GM13976 (cell line): Measurements from ENCODE around the gene DLL3.
A peak's percentile ranks its signal among the peaks of the same experiment; 100 is the strongest.

Experiments used
- DNase-seq: peaks from one replicate; pipeline ENCODE4 v3.0.0; 2012; ENCODE audit warnings: low spot score
- CTCF ChIP-seq: IDR thresholded peaks from 2 replicates; pipeline ENCODE4 v1.5.1; 2012; ENCODE audit warnings: borderline replicate concordance, mild to moderate bottlenecking; ENCODE audit not compliant: insufficient read depth; ENCODE audit errors: extremely low read depth, missing control alignments, control extremely low read depth
- in situ Hi-C: fragments of 300-500 bp; cut with MboI; formaldehyde crosslinking; loops from one replicate; pipeline ENCODE4 v1.12.0; 2022; ENCODE audit warnings: low sequenced_read_pairs, mixed read lengths, inconsistent platforms; ENCODE audit not compliant: unreplicated experiment

Gene DLL3

GRCh38 chr19:39531834-39532232 lies 33.1 kb downstream of the DLL3 start:
- no peak for TF ChIP-seq CTCF
- in situ Hi-C loops = no loop called here
- no peak for DNase-seq

- peak; percentile 95 for TF ChIP-seq CTCF
- in situ Hi-C loops = no loop called here
Observed at GRCh38 chr19:39532233-39533002, 33.7 kb downstream of the DLL3 start, which contains the start of gene EID2B. Gene EID2B, minus strand, starts transcription at chr19:39532852. Its CDS starts 50 bp downstream, at chr19:39532802.

GRCh38 chr19:39533003-39533512 lies 34.3 kb downstream of the DLL3 start:
- no peak for DNase-seq
- in situ Hi-C loops = no loop called here
- no peak for TF ChIP-seq CTCF

More at GRCh38 chr19:39532233-39533002, 33.7 kb downstream of the DLL3 start, which contains the start of gene EID2B:
- peak; percentile 97 for DNase-seq

- DNase-seq = no peak
- in situ Hi-C loops = no loop called here
- no peak for TF ChIP-seq CTCF
Observed at GRCh38 chr19:39533791-39534190, 35.0 kb downstream of the DLL3 start.

GRCh38 chr19:39539165-39539517 lies 40.4 kb downstream of the DLL3 start:
- in situ Hi-C loops = no loop called here
- no peak for DNase-seq
- no peak for TF ChIP-seq CTCF

- in situ Hi-C loops = no loop called here
- DNase-seq = peak; percentile 95
- TF ChIP-seq CTCF = peak; percentile 84
Observed at GRCh38 chr19:39539518-39540332, 41.0 kb downstream of the DLL3 start, which contains the start of gene EID2. Gene EID2, minus strand, starts transcription at chr19:39540161. Its CDS starts 82 bp downstream, at chr19:39540079.
